ENCODE measurements around the gene RAD51D. TPM values are rescaled to one million over a fixed set of nuclear protein-coding genes. Genes with fewer than 3 reads are reported as not detected.
A peak's percentile ranks its signal among the peaks of the same experiment; 100 is the strongest.

RAD51D gene
- total RNA-seq, 2 donors from 2014 or later: 4.7 to 9.2 TPM

- intact Hi-C loops (cut with DNase I): no loop called here
- ATAC-seq (no peak), DNase-seq (no peak)
These were observed 39.9 kb downstream of the RAD51D start for GRCh38 chr17:35079547-35080423.

- no peak for ATAC-seq
- no peak for DNase-seq
These were observed 42.8 kb downstream of the RAD51D start for GRCh38 chr17:35076874-35077273.

GRCh38 chr17:35074711-35075707 is 44.7 kb downstream of the RAD51D start:
- ATAC-seq (no peak), DNase-seq (no peak)
- intact Hi-C loops (cut with DNase I): no loop called here

More at GRCh38 chr17:35076874-35077273, 42.8 kb downstream of the RAD51D start:
- intact Hi-C loops (cut with DNase I): no loop called here

GRCh38 chr17:35073991-35074627 is 45.6 kb downstream of the RAD51D start:
- ATAC-seq: no peak
- DNase-seq: no peak
- intact Hi-C loops (cut with DNase I): no loop called here

GRCh38 chr17:35073183-35073790 is 46.4 kb downstream of the RAD51D start:
- DNase-seq (no peak), ATAC-seq (no peak)

GRCh38 chr17:35069311-35069710 is 50.3 kb downstream of the RAD51D start:
- ATAC-seq: no peak
- no peak for DNase-seq
- intact Hi-C loops (cut with DNase I): no loop called here

More at GRCh38 chr17:35073183-35073790, 46.4 kb downstream of the RAD51D start:
- intact Hi-C loops (cut with DNase I): no loop called here

GRCh38 chr17:35068249-35068648 is 51.4 kb downstream of the RAD51D start:
- DNase-seq (no peak), ATAC-seq (no peak)
- intact Hi-C loops (cut with DNase I): no loop called here

GRCh38 chr17:35065880-35066279 is 53.8 kb downstream of the RAD51D start:
- ATAC-seq (no peak), DNase-seq (no peak)
- intact Hi-C loops (cut with DNase I): no loop called here

- no peak for ATAC-seq
- intact Hi-C loops (cut with DNase I): no loop called here
- DNase-seq: no peak
These were observed 55.0 kb downstream of the RAD51D start for GRCh38 chr17:35064516-35065215.

- intact Hi-C loops (cut with DNase I): no loop called here
- peak; percentile 90 for DNase-seq
These were observed 56.0 kb downstream of the RAD51D start, which contains the start of gene RFFL for GRCh38 chr17:35063514-35064223. TSS of gene RFFL (minus strand) at chr17:35063707. CDS start at chr17:35026553, 37,154 bp downstream.

GRCh38 chr17:35062308-35062707 is 57.4 kb downstream of the RAD51D start:
- DNase-seq (no peak), ATAC-seq (no peak)
- intact Hi-C loops (cut with DNase I): no loop called here

More at GRCh38 chr17:35063514-35064223, 56.0 kb downstream of the RAD51D start, which contains the start of gene RFFL:
- peak; percentile 99 to 100 for ATAC-seq

- intact Hi-C loops (cut with DNase I): no loop called here
- DNase-seq (no peak), ATAC-seq (no peak)
These were observed 62.2 kb downstream of the RAD51D start for GRCh38 chr17:35057332-35057915.

- ATAC-seq (no peak), DNase-seq (no peak)
- intact Hi-C loops (cut with DNase I): no loop called here
These were observed 63.6 kb downstream of the RAD51D start for GRCh38 chr17:35056013-35056412.

- intact Hi-C loops (cut with DNase I): no loop called here
- DNase-seq: no peak
- ATAC-seq: no peak
These were observed 66.5 kb downstream of the RAD51D start for GRCh38 chr17:35053204-35053603.

- intact Hi-C loops (cut with DNase I): no loop called here
- DNase-seq (no peak), ATAC-seq (no peak)
These were observed 66.9 kb downstream of the RAD51D start for GRCh38 chr17:35052780-35053179.

- intact Hi-C loops (cut with DNase I): no loop called here
- DNase-seq (no peak), ATAC-seq (no peak)
These were observed 67.4 kb downstream of the RAD51D start for GRCh38 chr17:35052241-35052610.

- no peak for DNase-seq
- peak in 1 of 2 donors; percentile 36 for ATAC-seq
- intact Hi-C loops (cut with DNase I): no loop called here
These were observed 68.0 kb downstream of the RAD51D start for GRCh38 chr17:35051579-35052240.
